Measurements from ENCODE around the gene NHERF1.

DNA sequence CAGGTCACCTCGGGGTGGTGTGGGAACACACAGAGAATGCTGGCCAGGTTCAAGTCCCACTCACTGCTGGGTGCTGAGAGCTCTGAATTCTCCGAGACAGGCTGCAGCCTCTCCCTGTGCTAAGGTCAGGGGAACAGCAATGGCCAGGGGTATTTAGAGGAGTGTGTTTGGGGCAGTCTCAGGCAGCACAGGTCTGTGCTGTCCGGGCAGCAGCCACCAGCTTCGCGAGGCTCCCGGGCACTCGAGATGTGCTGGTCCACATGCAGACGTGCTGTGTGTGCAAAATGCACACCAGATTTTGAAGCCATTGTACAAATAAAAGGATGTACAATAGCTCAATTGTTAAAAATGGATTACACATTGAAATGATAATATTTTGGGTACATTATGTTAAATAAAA, 7.1 kb downstream of the NHERF1 start:
- TF ChIP-seq, protein P1, sequence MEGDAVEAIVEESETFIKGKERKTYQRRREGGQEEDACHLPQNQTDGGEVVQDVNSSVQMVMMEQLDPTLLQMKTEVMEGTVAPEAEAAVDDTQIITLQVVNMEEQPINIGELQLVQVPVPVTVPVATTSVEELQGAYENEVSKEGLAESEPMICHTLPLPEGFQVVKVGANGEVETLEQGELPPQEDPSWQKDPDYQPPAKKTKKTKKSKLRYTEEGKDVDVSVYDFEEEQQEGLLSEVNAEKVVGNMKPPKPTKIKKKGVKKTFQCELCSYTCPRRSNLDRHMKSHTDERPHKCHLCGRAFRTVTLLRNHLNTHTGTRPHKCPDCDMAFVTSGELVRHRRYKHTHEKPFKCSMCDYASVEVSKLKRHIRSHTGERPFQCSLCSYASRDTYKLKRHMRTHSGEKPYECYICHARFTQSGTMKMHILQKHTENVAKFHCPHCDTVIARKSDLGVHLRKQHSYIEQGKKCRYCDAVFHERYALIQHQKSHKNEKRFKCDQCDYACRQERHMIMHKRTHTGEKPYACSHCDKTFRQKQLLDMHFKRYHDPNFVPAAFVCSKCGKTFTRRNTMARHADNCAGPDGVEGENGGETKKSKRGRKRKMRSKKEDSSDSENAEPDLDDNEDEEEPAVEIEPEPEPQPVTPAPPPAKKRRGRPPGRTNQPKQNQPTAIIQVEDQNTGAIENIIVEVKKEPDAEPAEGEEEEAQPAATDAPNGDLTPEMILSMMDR (IDR thresholded peaks at IDR 0.05; ENCODE audit: borderline replicate concordance, extremely low read depth, low read length, poor library complexity, severe bottlenecking), result no peak
- no peak for TF ChIP-seq EZH2 (IDR thresholded peaks at IDR 0.05; ENCODE audit: borderline replicate concordance, low read depth, low read length, severe bottlenecking)
